ENCODE measurements around the gene PIGH. TPM values are rescaled to one million over a fixed set of nuclear protein-coding genes. Genes with fewer than 3 reads are reported as not detected.

The PIGH gene
- total RNA-seq, 1 experiment from 2014 or later = 13.0 TPM

DNA sequence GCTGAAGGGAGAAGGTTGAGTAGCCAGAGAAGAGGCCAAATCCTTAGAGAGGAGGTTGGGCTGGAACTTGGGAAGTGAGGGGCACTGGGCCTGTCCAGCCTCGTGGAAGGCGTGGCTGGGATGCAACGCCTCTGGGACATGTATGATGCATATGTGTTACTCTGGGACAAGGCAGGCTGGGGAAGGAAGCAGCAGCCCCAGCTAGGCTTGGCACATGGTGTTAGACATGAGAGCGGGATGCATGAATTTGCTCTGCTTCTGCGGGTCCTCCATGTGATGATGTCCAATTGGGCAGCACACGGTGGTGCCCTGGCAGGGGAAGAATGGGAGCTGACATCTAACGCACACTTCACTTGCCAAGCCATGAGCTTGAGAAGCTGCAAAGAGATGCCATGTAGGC lies 45.7 kb downstream of the PIGH start:
- ChIA-PET POLR2A (ENCODE audit: unreplicated experiment) (no interaction called here), CTCF (interaction anchor here (1.0 kb wide), 1 partner anchor 13 kb away, joined by 3 read pairs; no protein-coding TSS in a partner anchor)
- H4K20me1 ChIP-seq (ENCODE audit: insufficient read depth) = no peaks in the 10 kb centered on the region
- no peaks in the 10 kb centered on the region for H3F3A ChIP-seq (ENCODE audit: insufficient read depth, low read depth)
- H3K9me2 ChIP-seq (ENCODE audit: insufficient read depth) = no peaks in the 10 kb centered on the region
- H2AFZ ChIP-seq = no peak overlapping the region
- H3K4me3 ChIP-seq = no peak overlapping the region
- no TSS peak for BruUV-seq (replicated peaks)
- H3K36me3 ChIP-seq (ENCODE audit: low read depth) = no peaks in the 10 kb centered on the region
- DNase-seq = no peak
- TF ChIP-seq EZH2 (IDR thresholded peaks at IDR 0.05; ENCODE audit: low read depth) = no peak
- TF ChIP-seq, protein P1, sequence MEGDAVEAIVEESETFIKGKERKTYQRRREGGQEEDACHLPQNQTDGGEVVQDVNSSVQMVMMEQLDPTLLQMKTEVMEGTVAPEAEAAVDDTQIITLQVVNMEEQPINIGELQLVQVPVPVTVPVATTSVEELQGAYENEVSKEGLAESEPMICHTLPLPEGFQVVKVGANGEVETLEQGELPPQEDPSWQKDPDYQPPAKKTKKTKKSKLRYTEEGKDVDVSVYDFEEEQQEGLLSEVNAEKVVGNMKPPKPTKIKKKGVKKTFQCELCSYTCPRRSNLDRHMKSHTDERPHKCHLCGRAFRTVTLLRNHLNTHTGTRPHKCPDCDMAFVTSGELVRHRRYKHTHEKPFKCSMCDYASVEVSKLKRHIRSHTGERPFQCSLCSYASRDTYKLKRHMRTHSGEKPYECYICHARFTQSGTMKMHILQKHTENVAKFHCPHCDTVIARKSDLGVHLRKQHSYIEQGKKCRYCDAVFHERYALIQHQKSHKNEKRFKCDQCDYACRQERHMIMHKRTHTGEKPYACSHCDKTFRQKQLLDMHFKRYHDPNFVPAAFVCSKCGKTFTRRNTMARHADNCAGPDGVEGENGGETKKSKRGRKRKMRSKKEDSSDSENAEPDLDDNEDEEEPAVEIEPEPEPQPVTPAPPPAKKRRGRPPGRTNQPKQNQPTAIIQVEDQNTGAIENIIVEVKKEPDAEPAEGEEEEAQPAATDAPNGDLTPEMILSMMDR (conservative IDR thresholded peaks at IDR 0.05) = no peak
- no peaks in the 10 kb centered on the region for H3K9me3 ChIP-seq (ENCODE audit: insufficient read depth, low read depth)
- no peaks in the 10 kb centered on the region for H3K79me2 ChIP-seq (ENCODE audit: low read depth)
- H3K27me3 ChIP-seq (ENCODE audit: insufficient read depth, low read depth) = no peaks in the 10 kb centered on the region
- no peaks in the 10 kb centered on the region for H3K4me1 ChIP-seq (replicated peaks; ENCODE audit: insufficient read depth)
- H3K4me2 ChIP-seq = no peak overlapping the region
- no peak overlapping the region for H3K27ac ChIP-seq
- intact Hi-C loops (cut with micrococcal nuclease; ENCODE audit: unreplicated experiment) = no loop called here

DNA sequence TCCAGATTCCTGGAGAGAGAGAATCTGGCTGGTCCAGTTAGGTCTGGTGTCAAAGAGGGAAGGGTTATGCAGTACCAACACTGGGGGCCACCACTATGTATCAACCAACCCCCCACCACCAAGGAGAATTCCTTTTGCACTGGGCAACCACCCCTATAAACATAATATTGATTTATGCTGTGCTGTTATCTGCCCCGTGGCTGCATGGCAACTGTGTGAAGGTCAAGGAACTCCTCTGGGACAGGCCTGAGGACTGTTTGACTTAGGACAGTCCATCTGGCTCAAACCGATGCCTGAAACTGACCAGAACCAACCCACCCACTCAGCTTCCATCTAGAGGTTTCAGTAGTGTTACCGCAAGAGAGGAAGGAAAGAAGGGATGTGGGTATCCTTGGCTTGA lies 46.5 kb downstream of the PIGH start:
- Histone ChIP-seq H2AFZ (no peak overlapping the region), H3F3A (ENCODE audit: insufficient read depth, low read depth) (no peaks in the 10 kb centered on the region), H3K9me3 (ENCODE audit: insufficient read depth, low read depth) (no peaks in the 10 kb centered on the region), H3K4me2 (no peak overlapping the region), H3K4me3 (no peak overlapping the region), H3K36me3 (ENCODE audit: low read depth) (no peaks in the 10 kb centered on the region), H3K9me2 (ENCODE audit: insufficient read depth) (no peaks in the 10 kb centered on the region), H3K4me1 (replicated peaks; ENCODE audit: insufficient read depth) (no peaks in the 10 kb centered on the region), H3K27ac (no peak overlapping the region), H3K79me2 (ENCODE audit: low read depth) (no peaks in the 10 kb centered on the region), H4K20me1 (ENCODE audit: insufficient read depth) (no peaks in the 10 kb centered on the region), H3K27me3 (ENCODE audit: insufficient read depth, low read depth) (no peaks in the 10 kb centered on the region)
- DNase-seq = no peak
- no peak for TF ChIP-seq EZH2 (IDR thresholded peaks at IDR 0.05; ENCODE audit: low read depth)
- TF ChIP-seq, protein P1 (conservative IDR thresholded peaks at IDR 0.05) = no peak
- BruUV-seq (replicated peaks) = no TSS peak
- ChIA-PET CTCF (interaction anchor here (1.0 kb wide), 1 partner anchor 14 kb away, joined by 3 read pairs; no protein-coding TSS in a partner anchor), POLR2A (ENCODE audit: unreplicated experiment) (no interaction called here)
- intact Hi-C loops (cut with micrococcal nuclease; ENCODE audit: unreplicated experiment) = no loop called here

DNA sequence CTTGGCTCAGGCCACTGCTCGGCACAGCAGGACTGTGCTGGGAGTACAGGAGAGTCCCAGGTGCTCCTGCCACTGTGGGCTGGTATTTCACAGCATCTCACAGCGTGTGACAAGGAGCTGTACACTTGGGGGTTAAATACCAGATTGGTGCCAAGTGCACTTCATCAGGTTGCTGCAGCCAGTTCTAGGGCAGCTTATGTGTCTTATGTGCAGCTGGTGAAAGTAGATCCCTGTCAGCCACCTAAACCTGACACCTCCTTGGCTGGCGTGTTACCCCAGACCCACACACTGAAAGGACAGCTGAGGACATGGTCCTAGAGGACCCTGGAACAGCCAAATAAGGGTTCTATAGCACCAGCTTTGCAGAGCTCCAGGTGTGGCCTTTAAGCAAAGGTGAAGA lies 48.1 kb downstream of the PIGH start:
- intact Hi-C loops (cut with micrococcal nuclease; ENCODE audit: unreplicated experiment) = no loop called here
- Histone ChIP-seq H3K9me2 (ENCODE audit: insufficient read depth) (no peaks in the 10 kb centered on the region), H3K27ac (no peak overlapping the region), H4K20me1 (ENCODE audit: insufficient read depth) (no peaks in the 10 kb centered on the region), H3K4me1 (replicated peaks; ENCODE audit: insufficient read depth) (no peaks in the 10 kb centered on the region), H2AFZ (no peak overlapping the region), H3K27me3 (ENCODE audit: insufficient read depth, low read depth) (no peaks in the 10 kb centered on the region), H3K9me3 (ENCODE audit: insufficient read depth, low read depth) (no peaks in the 10 kb centered on the region), H3K36me3 (ENCODE audit: low read depth) (no peaks in the 10 kb centered on the region), H3K4me3 (no peak overlapping the region), H3K79me2 (ENCODE audit: low read depth) (no peaks in the 10 kb centered on the region), H3K4me2 (no peak overlapping the region), H3F3A (ENCODE audit: insufficient read depth, low read depth) (no peaks in the 10 kb centered on the region)
- CTCF ChIA-PET = interaction anchor here (0.6 kb wide), 1 partner anchor 19 kb away, joined by 3 read pairs; no protein-coding TSS in a partner anchor
- no TSS peak for BruUV-seq (replicated peaks)
- DNase-seq = no peak
- POLR2A ChIA-PET (ENCODE audit: unreplicated experiment) = no interaction called here
- TF ChIP-seq EZH2 (IDR thresholded peaks at IDR 0.05; ENCODE audit: low read depth) = no peak
- TF ChIP-seq, protein P1 (conservative IDR thresholded peaks at IDR 0.05) = no peak
